HepG2 (cell line): ENCODE results near the gene EYA3. TPM values are rescaled to one million over a fixed set of nuclear protein-coding genes. Genes with fewer than 3 reads are reported as not detected.

Experiments used
- CBX5 ChIP-seq: sonication (generic); formaldehyde crosslinking; IDR thresholded peaks from 2 replicates; pipeline ENCODE4 v1.4.0; 2020; ENCODE audit warnings: missing genetic modification reagents, borderline replicate concordance
- HNRNPL ChIP-seq: fragments of 200-400 bp; formaldehyde crosslinking; IDR thresholded peaks from 2 replicates; pipeline ENCODE4 v1.6.1; 2017; ENCODE audit warnings: mild to moderate bottlenecking, low read depth, low read length
- NONO ChIP-seq, 2 experiments: fragments of 450-650 bp in 1 of 2; sonication (generic) in 1 of 2; formaldehyde crosslinking in 1 of 2; IDR thresholded peaks in 1 of 2; conservative IDR thresholded peaks in 1 of 2; 2 replicates each; pipeline versions ENCODE4 v1.6.1 to v1.8.0; 2017 to 2022; ENCODE audit warnings: mild to moderate bottlenecking in 1 of 2, missing genetic modification reagents in 1 of 2, moderate library complexity in 1 of 2
- PCBP1 ChIP-seq: fragments of 200-400 bp; formaldehyde crosslinking; IDR thresholded peaks from 2 replicates; pipeline ENCODE4 v1.6.1; 2017; ENCODE audit warnings: mild to moderate bottlenecking, low read depth, low read length, borderline replicate concordance
- SETDB1 ChIP-seq: sonication (generic); formaldehyde crosslinking; IDR thresholded peaks from 2 replicates; pipeline ENCODE4 v1.5.1; 2020; ENCODE audit warnings: missing genetic modification reagents, mild to moderate bottlenecking, borderline replicate concordance
- SP4 ChIP-seq: sonication (generic); formaldehyde crosslinking; IDR thresholded peaks from 2 replicates; pipeline ENCODE4 v1.8.1; 2023; ENCODE audit warnings: mild to moderate bottlenecking, missing genetic modification reagents
- TMF1 ChIP-seq: sonication (generic); formaldehyde crosslinking; IDR thresholded peaks from 2 replicates; pipeline ENCODE4 v1.8.1; 2022; ENCODE audit warnings: low read depth, missing genetic modification reagents
- ZMAT3 ChIP-seq: sonication (generic); formaldehyde crosslinking; conservative IDR thresholded peaks from 2 replicates; pipeline ENCODE4 v1.7.0; 2021; ENCODE audit warnings: missing genetic modification reagents
- ZNF124 ChIP-seq: sonication (generic); formaldehyde crosslinking; IDR thresholded peaks from 2 replicates; pipeline ENCODE4 v1.4.0; 2020; ENCODE audit warnings: missing genetic modification reagents
- ZNF501 ChIP-seq: sonication (generic); formaldehyde crosslinking; IDR thresholded peaks from 2 replicates; pipeline ENCODE4 v1.5.1; 2020; ENCODE audit warnings: mild to moderate bottlenecking, moderate library complexity, missing genetic modification reagents
- ZNF589 ChIP-seq: sonication (generic); formaldehyde crosslinking; conservative IDR thresholded peaks from 2 replicates; pipeline ENCODE4 v1.8.0; 2022; ENCODE audit warnings: mild to moderate bottlenecking, moderate library complexity, missing genetic modification reagents
- polyA plus RNA-seq, 8 experiments: library from polyadenylated mRNA; depleted of rRNA in 3 of 8; stranded (reverse) in 7 of 8; unstranded in 1 of 8; fragments of >200 nt; fragmentation: Illumina TruSeq in 4 of 8; extraction: Trizol in 4 of 8; gene quantifications; 2 replicates each; pipeline versions ENCODE4 v1.2.1 to v1.2.3, GENCODE V29; 2011 to 2016; ENCODE audit warnings: low read depth in 4 of 8, missing spikeins in 1 of 8, mixed read lengths in 1 of 8; ENCODE audit not compliant: insufficient read depth in 1 of 8
- total RNA-seq, 5 experiments: library from RNA; depleted of rRNA; stranded (reverse); fragments of >200 nt; fragmentation: Illumina TruSeq; extraction: Trizol; gene quantifications; 2 replicates each; pipeline ENCODE4 v1.2.3, GENCODE V29; 2016; ENCODE audit warnings: low read depth in 1 of 5
- TF ChIP-seq, protein P1 (sequence below): sonication (generic); formaldehyde crosslinking; IDR thresholded peaks from 2 replicates; pipeline ENCODE4 v1.4.0; 2020; ENCODE audit warnings: missing genetic modification reagents
- TF ChIP-seq, protein P2 (sequence below): IDR thresholded peaks from 2 replicates; pipeline ENCODE4 v1.6.1; 2016; ENCODE audit warnings: low read depth, missing genetic modification reagents, missing compliant biosample characterization
- TF ChIP-seq, protein P3 (sequence below): sonication (generic); formaldehyde crosslinking; IDR thresholded peaks from 2 replicates; pipeline ENCODE4 v1.9.0; 2022; ENCODE audit warnings: low read depth, missing genetic modification reagents
- TF ChIP-seq, protein P4 (sequence below): sonication (generic); formaldehyde crosslinking; IDR thresholded peaks from 2 replicates; pipeline ENCODE4 v1.5.1; 2020; ENCODE audit warnings: missing genetic modification reagents, mild to moderate bottlenecking, borderline replicate concordance
- TF ChIP-seq, protein P5 (sequence below): sonication (generic); formaldehyde crosslinking; IDR thresholded peaks from 2 replicates; pipeline ENCODE4 v1.5.0; 2020; ENCODE audit warnings: missing genetic modification reagents, mild to moderate bottlenecking, borderline replicate concordance

EYA3 gene
- total and polyA plus RNA-seq, 2 of the 13 experiments (the other 11 are each of a cell fraction or from before 2014, with no cell fraction given) = 13.9 to 19.7 TPM

DNA sequence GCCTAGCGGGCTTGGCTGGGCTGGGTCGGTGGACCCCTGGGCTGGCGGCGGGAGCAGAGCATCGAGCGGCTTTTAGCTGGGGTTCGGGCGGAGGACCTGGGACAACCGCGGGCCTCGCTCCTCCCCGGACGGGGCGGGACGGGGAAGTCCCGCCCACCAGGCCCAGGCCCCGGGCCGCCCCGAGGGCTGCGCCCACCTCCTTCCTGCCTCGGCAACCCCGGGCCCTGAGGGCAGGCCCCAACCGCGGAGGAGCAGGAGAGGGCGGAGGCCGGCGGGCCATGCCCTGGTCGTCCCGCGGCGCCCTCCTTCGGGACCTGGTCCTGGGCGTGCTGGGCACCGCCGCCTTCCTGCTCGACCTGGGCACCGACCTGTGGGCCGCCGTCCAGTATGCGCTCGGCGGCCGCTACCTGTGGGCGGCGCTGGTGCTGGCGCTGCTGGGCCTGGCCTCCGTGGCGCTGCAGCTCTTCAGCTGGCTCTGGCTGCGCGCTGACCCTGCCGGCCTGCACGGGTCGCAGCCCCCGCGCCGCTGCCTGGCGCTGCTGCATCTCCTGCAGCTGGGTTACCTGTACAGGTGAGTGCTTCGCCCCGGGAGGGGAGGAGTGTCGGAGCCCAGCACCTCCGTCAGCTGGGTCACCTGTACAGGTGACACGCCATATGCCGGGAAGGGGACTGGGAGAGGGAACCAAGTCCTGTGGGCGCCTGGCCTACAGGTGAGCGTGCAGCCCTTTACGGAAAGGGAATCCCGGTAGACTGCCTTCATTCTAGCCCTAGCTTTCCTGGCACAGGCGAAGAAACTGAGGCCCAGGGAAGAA is 128.4 kb downstream of the EYA3 start, which contains the start of gene XKR8 (continued):
- TF ChIP-seq ZNF589 (CRISPR knock-in tag) (0 out of 2 replicates have a peak, but pooled peaks have one; percentile 30), CBX5 (CRISPR knock-in tag) (no peak), ZNF501 (CRISPR knock-in tag) (no peak), ZNF124 (no peak), HNRNPL (0 out of 2 replicates have a peak, but pooled peaks have one; percentile 30), NONO (IDR thresholded peaks at IDR 0.05) (no peak), NONO (CRISPR knock-in tag; conservative IDR thresholded peaks at IDR 0.05) (peak; percentile 50; the same call in 1 of the 2 replicates), TMF1 (no peak), PCBP1 (no peak), SETDB1 (no peak), ZMAT3 (CRISPR knock-in tag) (0 out of 2 replicates have a peak, but pooled peaks have one; percentile 58), SP4 (CRISPR knock-in tag) (peak; percentile 61)
- TF ChIP-seq, protein P1, sequence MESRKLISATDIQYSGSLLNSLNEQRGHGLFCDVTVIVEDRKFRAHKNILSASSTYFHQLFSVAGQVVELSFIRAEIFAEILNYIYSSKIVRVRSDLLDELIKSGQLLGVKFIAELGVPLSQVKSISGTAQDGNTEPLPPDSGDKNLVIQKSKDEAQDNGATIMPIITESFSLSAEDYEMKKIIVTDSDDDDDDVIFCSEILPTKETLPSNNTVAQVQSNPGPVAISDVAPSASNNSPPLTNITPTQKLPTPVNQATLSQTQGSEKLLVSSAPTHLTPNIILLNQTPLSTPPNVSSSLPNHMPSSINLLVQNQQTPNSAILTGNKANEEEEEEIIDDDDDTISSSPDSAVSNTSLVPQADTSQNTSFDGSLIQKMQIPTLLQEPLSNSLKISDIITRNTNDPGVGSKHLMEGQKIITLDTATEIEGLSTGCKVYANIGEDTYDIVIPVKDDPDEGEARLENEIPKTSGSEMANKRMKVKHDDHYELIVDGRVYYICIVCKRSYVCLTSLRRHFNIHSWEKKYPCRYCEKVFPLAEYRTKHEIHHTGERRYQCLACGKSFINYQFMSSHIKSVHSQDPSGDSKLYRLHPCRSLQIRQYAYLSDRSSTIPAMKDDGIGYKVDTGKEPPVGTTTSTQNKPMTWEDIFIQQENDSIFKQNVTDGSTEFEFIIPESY (CRISPR knock-in tag) = no peak; the same call in 1 of the 2 replicates
- TF ChIP-seq, protein P2, sequence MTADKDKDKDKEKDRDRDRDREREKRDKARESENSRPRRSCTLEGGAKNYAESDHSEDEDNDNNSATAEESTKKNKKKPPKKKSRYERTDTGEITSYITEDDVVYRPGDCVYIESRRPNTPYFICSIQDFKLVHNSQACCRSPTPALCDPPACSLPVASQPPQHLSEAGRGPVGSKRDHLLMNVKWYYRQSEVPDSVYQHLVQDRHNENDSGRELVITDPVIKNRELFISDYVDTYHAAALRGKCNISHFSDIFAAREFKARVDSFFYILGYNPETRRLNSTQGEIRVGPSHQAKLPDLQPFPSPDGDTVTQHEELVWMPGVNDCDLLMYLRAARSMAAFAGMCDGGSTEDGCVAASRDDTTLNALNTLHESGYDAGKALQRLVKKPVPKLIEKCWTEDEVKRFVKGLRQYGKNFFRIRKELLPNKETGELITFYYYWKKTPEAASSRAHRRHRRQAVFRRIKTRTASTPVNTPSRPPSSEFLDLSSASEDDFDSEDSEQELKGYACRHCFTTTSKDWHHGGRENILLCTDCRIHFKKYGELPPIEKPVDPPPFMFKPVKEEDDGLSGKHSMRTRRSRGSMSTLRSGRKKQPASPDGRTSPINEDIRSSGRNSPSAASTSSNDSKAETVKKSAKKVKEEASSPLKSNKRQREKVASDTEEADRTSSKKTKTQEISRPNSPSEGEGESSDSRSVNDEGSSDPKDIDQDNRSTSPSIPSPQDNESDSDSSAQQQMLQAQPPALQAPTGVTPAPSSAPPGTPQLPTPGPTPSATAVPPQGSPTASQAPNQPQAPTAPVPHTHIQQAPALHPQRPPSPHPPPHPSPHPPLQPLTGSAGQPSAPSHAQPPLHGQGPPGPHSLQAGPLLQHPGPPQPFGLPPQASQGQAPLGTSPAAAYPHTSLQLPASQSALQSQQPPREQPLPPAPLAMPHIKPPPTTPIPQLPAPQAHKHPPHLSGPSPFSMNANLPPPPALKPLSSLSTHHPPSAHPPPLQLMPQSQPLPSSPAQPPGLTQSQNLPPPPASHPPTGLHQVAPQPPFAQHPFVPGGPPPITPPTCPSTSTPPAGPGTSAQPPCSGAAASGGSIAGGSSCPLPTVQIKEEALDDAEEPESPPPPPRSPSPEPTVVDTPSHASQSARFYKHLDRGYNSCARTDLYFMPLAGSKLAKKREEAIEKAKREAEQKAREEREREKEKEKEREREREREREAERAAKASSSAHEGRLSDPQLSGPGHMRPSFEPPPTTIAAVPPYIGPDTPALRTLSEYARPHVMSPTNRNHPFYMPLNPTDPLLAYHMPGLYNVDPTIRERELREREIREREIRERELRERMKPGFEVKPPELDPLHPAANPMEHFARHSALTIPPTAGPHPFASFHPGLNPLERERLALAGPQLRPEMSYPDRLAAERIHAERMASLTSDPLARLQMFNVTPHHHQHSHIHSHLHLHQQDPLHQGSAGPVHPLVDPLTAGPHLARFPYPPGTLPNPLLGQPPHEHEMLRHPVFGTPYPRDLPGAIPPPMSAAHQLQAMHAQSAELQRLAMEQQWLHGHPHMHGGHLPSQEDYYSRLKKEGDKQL = no peak
- TF ChIP-seq, protein P3, sequence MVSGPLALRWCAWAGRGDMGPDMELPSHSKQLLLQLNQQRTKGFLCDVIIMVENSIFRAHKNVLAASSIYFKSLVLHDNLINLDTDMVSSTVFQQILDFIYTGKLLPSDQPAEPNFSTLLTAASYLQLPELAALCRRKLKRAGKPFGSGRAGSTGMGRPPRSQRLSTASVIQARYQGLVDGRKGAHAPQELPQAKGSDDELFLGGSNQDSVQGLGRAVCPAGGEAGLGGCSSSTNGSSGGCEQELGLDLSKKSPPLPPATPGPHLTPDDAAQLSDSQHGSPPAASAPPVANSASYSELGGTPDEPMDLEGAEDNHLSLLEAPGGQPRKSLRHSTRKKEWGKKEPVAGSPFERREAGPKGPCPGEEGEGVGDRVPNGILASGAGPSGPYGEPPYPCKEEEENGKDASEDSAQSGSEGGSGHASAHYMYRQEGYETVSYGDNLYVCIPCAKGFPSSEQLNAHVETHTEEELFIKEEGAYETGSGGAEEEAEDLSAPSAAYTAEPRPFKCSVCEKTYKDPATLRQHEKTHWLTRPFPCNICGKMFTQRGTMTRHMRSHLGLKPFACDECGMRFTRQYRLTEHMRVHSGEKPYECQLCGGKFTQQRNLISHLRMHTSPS (CRISPR knock-in tag) = peak; percentile 50; the same call in 1 of the 2 replicates
- TF ChIP-seq, protein P4, sequence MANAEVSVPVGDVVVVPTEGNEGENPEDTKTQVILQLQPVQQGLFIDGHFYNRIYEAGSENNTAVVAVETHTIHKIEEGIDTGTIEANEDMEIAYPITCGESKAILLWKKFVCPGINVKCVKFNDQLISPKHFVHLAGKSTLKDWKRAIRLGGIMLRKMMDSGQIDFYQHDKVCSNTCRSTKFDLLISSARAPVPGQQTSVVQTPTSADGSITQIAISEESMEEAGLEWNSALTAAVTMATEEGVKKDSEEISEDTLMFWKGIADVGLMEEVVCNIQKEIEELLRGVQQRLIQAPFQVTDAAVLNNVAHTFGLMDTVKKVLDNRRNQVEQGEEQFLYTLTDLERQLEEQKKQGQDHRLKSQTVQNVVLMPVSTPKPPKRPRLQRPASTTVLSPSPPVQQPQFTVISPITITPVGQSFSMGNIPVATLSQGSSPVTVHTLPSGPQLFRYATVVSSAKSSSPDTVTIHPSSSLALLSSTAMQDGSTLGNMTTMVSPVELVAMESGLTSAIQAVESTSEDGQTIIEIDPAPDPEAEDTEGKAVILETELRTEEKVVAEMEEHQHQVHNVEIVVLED = no peak
- TF ChIP-seq, protein P5, sequence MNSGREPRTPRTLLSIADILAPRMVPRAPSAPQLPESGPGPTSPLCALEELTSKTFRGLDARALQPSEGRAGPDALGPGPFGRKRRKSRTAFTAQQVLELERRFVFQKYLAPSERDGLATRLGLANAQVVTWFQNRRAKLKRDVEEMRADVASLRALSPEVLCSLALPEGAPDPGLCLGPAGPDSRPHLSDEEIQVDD (CRISPR knock-in tag) = peak; percentile 57; the same call in 1 of the 2 replicates
